WI38 (cell line): ENCODE data around the gene SPR.
A peak's percentile ranks its signal among the peaks of the same experiment; 100 is the strongest.

Source experiments
- H3K4me3 ChIP-seq: 2 replicates; pipeline ENCODE4 v1.5.1; 2011; ENCODE audit warnings: low read depth, mild to moderate bottlenecking, control low read depth, low read length
- TF ChIP-seq, protein P1 (sequence below): IDR thresholded peaks from 2 replicates; pipeline ENCODE4 v1.5.1; 2012; ENCODE audit warnings: low read depth, mild to moderate bottlenecking, control low read depth, low read length

SPR gene

GRCh38 chr2:72848436-72849137 lies 38.6 kb upstream of the SPR start:
- TF ChIP-seq, protein P1, sequence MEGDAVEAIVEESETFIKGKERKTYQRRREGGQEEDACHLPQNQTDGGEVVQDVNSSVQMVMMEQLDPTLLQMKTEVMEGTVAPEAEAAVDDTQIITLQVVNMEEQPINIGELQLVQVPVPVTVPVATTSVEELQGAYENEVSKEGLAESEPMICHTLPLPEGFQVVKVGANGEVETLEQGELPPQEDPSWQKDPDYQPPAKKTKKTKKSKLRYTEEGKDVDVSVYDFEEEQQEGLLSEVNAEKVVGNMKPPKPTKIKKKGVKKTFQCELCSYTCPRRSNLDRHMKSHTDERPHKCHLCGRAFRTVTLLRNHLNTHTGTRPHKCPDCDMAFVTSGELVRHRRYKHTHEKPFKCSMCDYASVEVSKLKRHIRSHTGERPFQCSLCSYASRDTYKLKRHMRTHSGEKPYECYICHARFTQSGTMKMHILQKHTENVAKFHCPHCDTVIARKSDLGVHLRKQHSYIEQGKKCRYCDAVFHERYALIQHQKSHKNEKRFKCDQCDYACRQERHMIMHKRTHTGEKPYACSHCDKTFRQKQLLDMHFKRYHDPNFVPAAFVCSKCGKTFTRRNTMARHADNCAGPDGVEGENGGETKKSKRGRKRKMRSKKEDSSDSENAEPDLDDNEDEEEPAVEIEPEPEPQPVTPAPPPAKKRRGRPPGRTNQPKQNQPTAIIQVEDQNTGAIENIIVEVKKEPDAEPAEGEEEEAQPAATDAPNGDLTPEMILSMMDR: no peak
- H3K4me3 ChIP-seq: no peak overlapping the region

DNA sequence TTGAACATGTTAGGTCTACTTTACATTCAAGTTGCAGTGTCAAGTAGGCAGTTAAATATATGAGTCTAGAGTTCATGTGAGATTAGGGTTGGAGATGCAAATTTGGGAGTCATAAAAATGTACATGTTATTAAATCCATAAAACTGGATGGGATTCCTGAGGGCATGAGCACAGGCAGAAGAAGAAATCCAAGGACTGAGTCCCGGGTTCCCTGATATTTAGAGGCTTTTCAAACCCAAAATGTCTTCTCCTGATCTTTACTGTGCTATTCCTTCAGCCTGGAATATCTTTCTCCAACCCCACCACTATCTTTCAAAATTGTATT lies 38.1 kb upstream of the SPR start:
- TF ChIP-seq, protein P1: no peak
- no peak overlapping the region for H3K4me3 ChIP-seq

DNA sequence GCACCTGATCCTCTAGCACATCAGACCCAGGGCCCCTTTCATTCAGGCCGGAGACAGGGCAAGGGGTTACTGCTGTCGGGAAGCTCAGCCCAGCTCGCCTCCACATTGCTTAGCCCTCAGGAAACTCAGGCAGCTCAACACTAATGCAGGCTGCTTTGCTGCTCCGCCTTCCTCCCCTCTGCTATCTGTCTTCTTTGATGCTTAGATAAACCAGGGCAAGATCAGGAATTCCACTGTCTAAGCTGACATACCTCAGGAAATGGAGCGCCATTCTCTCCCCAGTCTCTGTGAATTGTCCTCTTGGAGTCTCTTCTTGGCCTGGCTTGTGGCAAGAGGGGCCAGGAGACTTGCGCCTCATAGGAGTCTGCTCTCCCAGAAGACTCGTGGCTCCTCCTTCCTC lies 35.9 kb upstream of the SPR start:
- H3K4me3 ChIP-seq: no peak overlapping the region
- TF ChIP-seq, protein P1: no peak

GRCh38 chr2:72859831-72860262 lies 27.4 kb upstream of the SPR start:
- TF ChIP-seq, protein P1: peak; percentile 41; the same call in 1 of the 2 replicates

DNA sequence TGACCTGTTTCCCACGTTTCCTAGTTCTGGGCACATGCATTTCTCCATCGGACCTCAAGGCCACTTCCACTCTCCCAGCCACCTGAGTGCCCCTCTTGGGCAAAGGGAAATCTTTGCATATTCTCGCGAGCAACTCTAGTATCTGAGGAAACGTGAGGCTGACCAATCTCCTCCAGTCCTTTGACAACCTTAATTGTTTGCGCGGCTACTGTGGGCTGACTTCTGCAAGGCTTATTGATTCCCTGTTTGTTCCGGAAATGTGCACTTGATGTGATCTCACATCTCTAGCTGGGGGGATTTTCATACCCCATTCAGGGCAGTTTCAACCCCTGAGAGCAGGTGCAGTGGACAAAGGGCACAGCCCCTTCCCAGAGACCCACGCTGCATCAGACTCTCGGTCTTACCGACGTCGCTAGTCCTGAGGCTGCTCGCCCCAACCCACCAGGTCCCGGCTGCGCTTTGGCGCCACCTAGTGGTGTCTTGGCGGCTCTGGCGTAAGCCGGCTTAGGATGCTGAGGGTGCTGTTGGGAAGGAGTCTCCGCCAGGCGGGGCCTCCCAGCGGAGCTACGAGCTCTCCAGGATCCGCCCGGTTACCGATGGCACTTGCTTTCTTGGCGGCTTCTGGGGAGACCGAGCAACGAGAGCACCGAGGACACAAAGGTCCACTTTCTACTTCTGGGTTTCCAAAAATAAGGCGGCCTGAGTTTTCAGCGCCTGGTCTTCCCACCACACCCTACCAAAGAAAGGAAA lies 24.8 kb upstream of the SPR start:
- H3K4me3 ChIP-seq: peak overlapping the region; percentile 33
- TF ChIP-seq, protein P1: peak; percentile 95

More at GRCh38 chr2:72859831-72860262, 27.4 kb upstream of the SPR start:
- no peak overlapping the region for H3K4me3 ChIP-seq

- peak overlapping the region; percentile 33 for H3K4me3 ChIP-seq
- TF ChIP-seq, protein P1: no peak
These were observed 24.2 kb upstream of the SPR start for GRCh38 chr2:72863046-72863445.

DNA sequence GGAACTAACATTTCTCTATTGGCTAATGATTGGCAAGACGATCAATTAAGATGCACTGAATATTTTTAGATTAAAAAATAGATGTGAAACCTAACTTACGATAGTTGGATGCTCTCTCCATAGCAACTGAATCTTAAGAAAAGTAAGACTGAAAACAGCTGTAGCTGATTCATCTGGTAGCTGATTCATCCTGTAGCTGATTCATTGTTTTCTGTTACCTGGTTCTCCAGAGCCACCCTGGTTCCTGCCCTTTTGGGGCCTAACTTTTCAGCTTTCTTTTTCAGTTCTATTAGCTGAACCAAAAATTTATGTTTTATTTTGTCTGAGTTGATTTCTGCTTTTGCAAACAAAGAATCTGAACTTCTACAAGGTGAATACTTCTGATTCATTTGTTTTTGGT lies 22.7 kb upstream of the SPR start:
- no peak overlapping the region for H3K4me3 ChIP-seq
- TF ChIP-seq, protein P1: no peak
